B cell (primary cell): ENCODE results near the gene UCN3. TPM values are rescaled to one million over a fixed set of nuclear protein-coding genes. Genes with fewer than 3 reads are reported as not detected.

Source experiments
- ATAC-seq: fragments of 200-7000 bp; cut with Tn5 transposase; one replicate; pipeline ENCODE4 v1.10.0; 2021; ENCODE audit warnings: low read depth, mild to moderate bottlenecking, moderate number of reproducible peaks, moderate library complexity
- CTCF ChIA-PET: fragments of 350-600 bp; sonication (Branson Sonifier 250); formaldehyde crosslinking; loops from one replicate; lab custom pipeline; 2021; ENCODE audit warnings: antibody characterized with exemption, inconsistent platforms; lab: Charles Lee
- POLR2A ChIA-PET: fragments of 350-600 bp; sonication (Branson Sonifier 250); formaldehyde crosslinking; loops from one replicate; lab custom pipeline; 2021; ENCODE audit warnings: antibody characterized with exemption; lab: Charles Lee
- DNase-seq: peaks from one replicate; pipeline ENCODE4 v3.0.0; 2013
- H2AFZ ChIP-seq: 2 replicates; pipeline ENCODE4 v1.6.1; 2012; ENCODE audit warnings: mild to moderate bottlenecking, low read depth, low read length; ENCODE audit not compliant: insufficient read depth, poor library complexity, severe bottlenecking
- H3K27ac ChIP-seq, 2 donors: 1 replicate in 1 of 2; 2 replicates in 1 of 2; pipeline ENCODE4 v1.5.1; 2012 to 2013; ENCODE audit warnings: low read length in 2 of 2, mild to moderate bottlenecking in 2 of 2, moderate library complexity in 1 of 2
- H3K27me3 ChIP-seq, 4 experiments: fragments of 200-600 bp in 1 of 4; sonication (generic) in 1 of 4; replicated peaks in 1 of 4; 1 replicate in 2 of 4; 2 replicates in 2 of 4; pipeline versions ENCODE4 v1.6.1 to v1.7.0; 2013 to 2016; ENCODE audit warnings: low read length in 3 of 4, mild to moderate bottlenecking in 2 of 4, mixed read lengths in 1 of 4, moderate library complexity in 1 of 4; ENCODE audit not compliant: insufficient read depth in 4 of 4, control insufficient read depth in 3 of 4; ENCODE audit errors: control extremely low read depth in 1 of 4
- H3K36me3 ChIP-seq, 2 experiments: replicated peaks in 1 of 2; 1 replicate in 1 of 2; 2 replicates in 1 of 2; pipeline versions ENCODE4 v1.6.1 to v1.7.1; 2013; ENCODE audit warnings: low read length in 1 of 2; ENCODE audit not compliant: insufficient read depth in 2 of 2, control insufficient read depth in 1 of 2; ENCODE audit errors: control extremely low read depth in 1 of 2, extremely low read depth in 1 of 2
- H3K4me1 ChIP-seq, 2 donors: fragments of 200-600 bp in 1 of 2; sonication (generic) in 1 of 2; 1 replicate in 1 of 2; 2 replicates in 1 of 2; pipeline versions ENCODE4 v1.5.1 to v1.6.1; 2013 to 2017; ENCODE audit warnings: low read length in 2 of 2; ENCODE audit not compliant: control insufficient read depth in 2 of 2, insufficient read depth in 2 of 2
- H3K4me2 ChIP-seq: replicated peaks from 2 replicates; pipeline ENCODE3; 2012; ENCODE audit warnings: mild to moderate bottlenecking, low read depth, low read length; ENCODE audit not compliant: poor library complexity, severe bottlenecking
- H3K4me3 ChIP-seq, 5 experiments: fragments of 200-600 bp in 1 of 5; sonication (generic) in 1 of 5; 1 replicate in 3 of 5; 2 replicates in 2 of 5; pipeline versions ENCODE4 v1.5.1 to v1.7.0; 2011 to 2016; ENCODE audit warnings: low read length in 4 of 5, mild to moderate bottlenecking in 4 of 5, low read depth in 2 of 5, control low read depth in 1 of 5, moderate library complexity in 1 of 5; ENCODE audit not compliant: insufficient read depth in 1 of 5; ENCODE audit errors: control extremely low read depth in 1 of 5, extremely low read depth in 1 of 5
- H3K79me2 ChIP-seq: fragments of 200-600 bp; sonication (generic); one replicate; pipeline ENCODE4 v1.6.0; 2016; ENCODE audit warnings: low read length; ENCODE audit not compliant: control insufficient read depth, insufficient read depth
- H3K9ac ChIP-seq: fragments of 200-600 bp; sonication (generic); 2 replicates; pipeline ENCODE4 v1.6.1; 2017; ENCODE audit warnings: mild to moderate bottlenecking, low read length, moderate library complexity
- H3K9me3 ChIP-seq, 3 donors: one replicate each; pipeline versions ENCODE4 v1.6.1 to v1.7.1; 2013; ENCODE audit warnings: low read length in 2 of 3; ENCODE audit not compliant: control insufficient read depth in 2 of 3, insufficient read depth in 1 of 3; ENCODE audit errors: control extremely low read depth in 1 of 3
- H4K20me1 ChIP-seq: 2 replicates; pipeline ENCODE4 v1.6.0; 2012; ENCODE audit warnings: mild to moderate bottlenecking, low read length; ENCODE audit not compliant: insufficient read depth, control insufficient read depth, poor library complexity, severe bottlenecking
- H3K27ac Mint-ChIP-seq: one replicate; pipeline ENCODE4 v1.8.0; 2021; ENCODE audit warnings: mixed read lengths
- H3K27me3 Mint-ChIP-seq: one replicate; pipeline ENCODE4 v1.8.0; 2021; ENCODE audit warnings: mixed read lengths
- H3K4me1 Mint-ChIP-seq: one replicate; pipeline ENCODE4 v1.8.0; 2021; ENCODE audit warnings: mixed read lengths
- H3K4me3 Mint-ChIP-seq: one replicate; pipeline ENCODE4 v1.8.0; 2021; ENCODE audit warnings: mixed read lengths
- H3K9me3 Mint-ChIP-seq: one replicate; pipeline ENCODE4 v1.8.0; 2022; ENCODE audit warnings: mixed read lengths; ENCODE audit not compliant: insufficient read depth
- CTCF ChIP-seq: fragments of 200-600 bp; IDR thresholded peaks from one replicate; pipeline ENCODE4 v1.8.0; 2022; ENCODE audit warnings: antibody characterized with exemption, mild to moderate bottlenecking
- EZH2 ChIP-seq: IDR thresholded peaks from 2 replicates; pipeline ENCODE4 v1.6.1; 2012; ENCODE audit warnings: borderline replicate concordance, low read depth, mild to moderate bottlenecking, moderate library complexity, low read length; ENCODE audit not compliant: insufficient read depth, poor library complexity, severe bottlenecking
- WGBS: methylation state at CpG from one replicate; pipeline ENCODE4 v1.1.5; 2013; ENCODE audit warnings: missing lambda C conversion rate; ENCODE audit not compliant: insufficient coverage; 5-methylcytosine and 5-hydroxymethylcytosine counted together
- intact Hi-C: fragments of 100-400 bp; cut with micrococcal nuclease; formaldehyde crosslinking; loops from one replicate; pipeline ENCODE4 v1.10.0; 2022
- polyA plus RNA-seq: library from polyadenylated mRNA; depleted of rRNA; stranded (reverse); fragments of >200 nt; gene quantifications from 2 replicates; pipeline ENCODE4 v1.2.3, GENCODE V29; 2012
- total RNA-seq, 2 donors: library from RNA; stranded (reverse); fragments of 120-200 nt in 1 of 2; gene quantifications; 1 replicate in 1 of 2; 2 replicates in 1 of 2; pipeline versions ENCODE4 v1.2.3 to v1.2.4, GENCODE V29; 2013 to 2022

The UCN3 gene
- total and polyA plus RNA-seq, 2 donors (not counting 1 experiment from before 2014, with no cell fraction given) = not detected

GRCh38 chr10:5413012-5413938, 48.5 kb downstream of the UCN3 start:
- peak overlapping the region; percentile 51 to 70 (median 62) for H3K4me3 ChIP-seq
- ATAC-seq = no peak
- intact Hi-C loops = loop anchor here (2.0 kb wide), 1 partner anchor 34 kb away; no protein-coding TSS in a partner anchor
- peak overlapping the region; percentile 61 for H3K9ac ChIP-seq
- TF ChIP-seq CTCF (no peak), EZH2 (no peak)
- Mint-ChIP-seq H3K4me3 (no peak overlapping the region), H3K27ac (no peak overlapping the region), H3K27me3 (peaks cover 17% of the 10 kb centered on the region), H3K4me1 (peaks cover 4% of the 10 kb centered on the region), H3K9me3 (peaks cover 2% of the 10 kb centered on the region)
- peak overlapping the region; percentile 48 for H2AFZ ChIP-seq
- H3K9me3 ChIP-seq = peaks cover 0 to 7% (median 1%) of the 10 kb centered on the region in 3 donors
- peak; percentile 24 for DNase-seq
- H3K27me3 ChIP-seq = peaks cover 0 to 16% (median 3%) of the 10 kb centered on the region in 4 experiments
- 27% methylated on average over 15 of the region's 20 CpGs for WGBS
- no peaks in the 10 kb centered on the region for H3K79me2 ChIP-seq
- peak overlapping the region; percentile 93 for H3K4me2 ChIP-seq
- POLR2A ChIA-PET = interaction anchor here (0.5 to 0.6 kb wide), 2 partner anchors 14 to 278 kb away, joined by 3 read pairs; no protein-coding TSS in a partner anchor
- no peaks in the 10 kb centered on the region for H4K20me1 ChIP-seq
- CTCF ChIA-PET = no interaction called here
- no peak overlapping the region for H3K27ac ChIP-seq
- peaks cover 8 to 9% of the 10 kb centered on the region in 2 donors for H3K4me1 ChIP-seq
- no peaks in the 10 kb centered on the region for H3K36me3 ChIP-seq

GRCh38 chr10:5416981-5417380, 52.2 kb downstream of the UCN3 start:
- peaks cover 6% of the 10 kb centered on the region for H3K9me3 Mint-ChIP-seq
- Histone ChIP-seq H2AFZ (no peak overlapping the region), H3K4me1 (peaks cover 7 to 8% of the 10 kb centered on the region in 2 donors), H3K9me3 (peaks cover 3 to 7% (median 4%) of the 10 kb centered on the region in 3 donors), H3K9ac (no peak overlapping the region), H3K4me2 (no peak overlapping the region), H3K79me2 (no peaks in the 10 kb centered on the region), H4K20me1 (no peaks in the 10 kb centered on the region), H3K27ac (no peak overlapping the region), H3K4me3 (no peak overlapping the region), H3K27me3 (peaks cover 0 to 7% (median 0%) of the 10 kb centered on the region in 4 experiments), H3K36me3 (no peaks in the 10 kb centered on the region)
- DNase-seq = no peak
- H3K4me3 Mint-ChIP-seq = no peak overlapping the region
- no peaks in the 10 kb centered on the region for H3K27me3 Mint-ChIP-seq
- peaks cover 4% of the 10 kb centered on the region for H3K4me1 Mint-ChIP-seq
- ChIA-PET POLR2A (no interaction called here), CTCF (interaction anchor here (1.3 kb wide), 1 partner anchor 206 kb away, joined by 4 read pairs; no protein-coding TSS in a partner anchor)
- no peak for ATAC-seq
- H3K27ac Mint-ChIP-seq = no peak overlapping the region
- no peak for TF ChIP-seq EZH2
- no peak for TF ChIP-seq CTCF
- intact Hi-C loops = no loop called here
- WGBS = 91% methylated on average over 7 of the region's 11 CpGs
